Gastroesophageal sphincter (tissue), 3 donors: Measurements from ENCODE around the gene FAT1.

Experiments
- EP300 ChIP-seq: sonication (generic); formaldehyde crosslinking; IDR thresholded peaks from one replicate; pipeline ENCODE4 v1.6.1; 2017; ENCODE audit warnings: antibody characterized with exemption, mild to moderate bottlenecking
- POLR2AphosphoS5 ChIP-seq: sonication (generic); formaldehyde crosslinking; IDR thresholded peaks from one replicate; pipeline ENCODE4 v1.6.1; 2017; ENCODE audit warnings: antibody characterized with exemption
- TF ChIP-seq, protein P1 (sequence below), 4 experiments: fragments of 200-600 bp in 2 of 4; fragments of 450-650 bp in 2 of 4; sonication (generic) in 1 of 4; IDR thresholded peaks; one replicate each; pipeline ENCODE4 v1.5.1; 2017 to 2019; ENCODE audit warnings: antibody characterized with exemption in 4 of 4, mild to moderate bottlenecking in 2 of 4, moderate library complexity in 2 of 4

DNA sequence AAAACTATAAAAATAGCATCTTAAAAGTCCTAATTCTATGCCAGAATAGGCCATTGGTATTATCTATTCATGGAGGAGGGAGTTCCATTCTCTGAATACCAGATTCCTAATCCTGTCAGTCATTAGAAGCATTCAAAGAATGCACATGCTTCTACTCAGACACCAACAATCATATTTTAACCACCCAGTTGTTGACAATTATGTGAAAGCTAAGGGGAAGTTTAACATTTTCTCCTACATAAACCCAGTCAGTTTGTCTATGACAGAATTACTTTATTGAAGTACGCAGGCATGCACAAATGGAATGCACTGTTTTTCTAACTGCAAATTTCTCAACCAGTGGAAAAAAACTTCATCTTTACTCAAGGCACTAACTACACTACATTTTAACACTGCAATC is 98.7 kb downstream of the FAT1 start:
- TF ChIP-seq, protein P1, sequence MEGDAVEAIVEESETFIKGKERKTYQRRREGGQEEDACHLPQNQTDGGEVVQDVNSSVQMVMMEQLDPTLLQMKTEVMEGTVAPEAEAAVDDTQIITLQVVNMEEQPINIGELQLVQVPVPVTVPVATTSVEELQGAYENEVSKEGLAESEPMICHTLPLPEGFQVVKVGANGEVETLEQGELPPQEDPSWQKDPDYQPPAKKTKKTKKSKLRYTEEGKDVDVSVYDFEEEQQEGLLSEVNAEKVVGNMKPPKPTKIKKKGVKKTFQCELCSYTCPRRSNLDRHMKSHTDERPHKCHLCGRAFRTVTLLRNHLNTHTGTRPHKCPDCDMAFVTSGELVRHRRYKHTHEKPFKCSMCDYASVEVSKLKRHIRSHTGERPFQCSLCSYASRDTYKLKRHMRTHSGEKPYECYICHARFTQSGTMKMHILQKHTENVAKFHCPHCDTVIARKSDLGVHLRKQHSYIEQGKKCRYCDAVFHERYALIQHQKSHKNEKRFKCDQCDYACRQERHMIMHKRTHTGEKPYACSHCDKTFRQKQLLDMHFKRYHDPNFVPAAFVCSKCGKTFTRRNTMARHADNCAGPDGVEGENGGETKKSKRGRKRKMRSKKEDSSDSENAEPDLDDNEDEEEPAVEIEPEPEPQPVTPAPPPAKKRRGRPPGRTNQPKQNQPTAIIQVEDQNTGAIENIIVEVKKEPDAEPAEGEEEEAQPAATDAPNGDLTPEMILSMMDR (IDR thresholded peaks at IDR 0.05) = no peak
- TF ChIP-seq EP300 = no peak
- TF ChIP-seq POLR2AphosphoS5 = no peak
